Retinal pigment epithelial cell (primary cell): Measurements from ENCODE around the gene TMEM61.

Experiments used
- DNase-seq: peaks from one replicate; pipeline ENCODE4 v3.0.0-alpha.2; 2010; ENCODE audit warnings: low read depth
- H3K4me3 ChIP-seq: 2 replicates; pipeline ENCODE4 v1.5.1; 2011; ENCODE audit warnings: mild to moderate bottlenecking, low read length, control low read depth, moderate library complexity
- CTCF ChIP-seq: conservative IDR thresholded peaks from 2 replicates; pipeline ENCODE4 v1.5.1; 2011; ENCODE audit warnings: low read depth, low read length, control low read depth, inconsistent platforms

Gene TMEM61

DNA sequence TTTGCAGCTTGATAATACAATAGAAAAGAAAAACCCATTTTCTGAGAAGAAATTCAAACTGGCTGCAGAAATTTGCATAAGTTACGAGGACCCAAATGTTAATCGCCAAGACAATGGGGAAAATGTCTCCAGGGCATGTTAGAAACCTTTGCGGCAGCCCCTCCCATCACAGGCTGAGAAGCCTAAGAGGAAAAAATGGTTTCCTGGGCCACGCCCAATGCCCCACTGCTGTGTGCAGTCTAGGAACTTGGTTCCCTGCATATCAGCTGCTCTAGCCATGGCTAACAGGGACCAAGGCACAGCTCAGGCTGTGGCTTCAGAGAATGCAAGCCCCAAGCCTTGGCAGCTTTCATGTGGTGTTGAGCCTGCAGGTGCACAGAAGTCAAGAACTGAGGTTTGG lies 37.5 kb upstream of the TMEM61 start:
- no peak overlapping the region for H3K4me3 ChIP-seq
- no peak for DNase-seq
- no peak for TF ChIP-seq CTCF

GRCh38 chr1:54944610-54945392 lies 35.6 kb upstream of the TMEM61 start:
- peak; percentile 45 for DNase-seq
- no peak overlapping the region for H3K4me3 ChIP-seq
- TF ChIP-seq CTCF: peak; percentile 88

- TF ChIP-seq CTCF: no peak
- no peak overlapping the region for H3K4me3 ChIP-seq
- no peak for DNase-seq
Measured at GRCh38 chr1:54945393-54945936, 35.0 kb upstream of the TMEM61 start.

GRCh38 chr1:54947540-54947939 lies 32.9 kb upstream of the TMEM61 start:
- TF ChIP-seq CTCF: no peak
- H3K4me3 ChIP-seq: no peak overlapping the region
- no peak for DNase-seq

GRCh38 chr1:54949053-54949452 lies 31.4 kb upstream of the TMEM61 start:
- no peak for TF ChIP-seq CTCF
- no peak for DNase-seq

DNA sequence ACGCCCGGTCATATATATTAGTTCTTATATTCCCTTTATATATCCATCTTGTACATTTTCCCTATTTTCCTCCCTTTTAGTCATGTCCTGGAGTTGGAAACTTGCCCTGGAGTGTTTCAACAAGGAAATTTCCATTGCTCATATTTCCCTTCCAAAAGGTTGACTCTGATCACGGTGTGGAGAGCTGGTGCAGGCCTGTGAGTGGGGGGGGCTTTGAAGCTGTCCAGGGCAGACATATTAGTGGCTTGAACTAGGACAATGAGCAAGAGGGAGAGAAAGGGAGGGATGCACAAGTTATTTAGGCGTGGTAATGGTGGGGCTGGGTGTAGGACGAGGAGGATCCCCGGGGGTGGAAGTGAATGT lies 30.4 kb upstream of the TMEM61 start:
- no peak for TF ChIP-seq CTCF
- DNase-seq: no peak

More at GRCh38 chr1:54949053-54949452, 31.4 kb upstream of the TMEM61 start:
- no peak overlapping the region for H3K4me3 ChIP-seq

GRCh38 chr1:54950369-54951163 lies 29.9 kb upstream of the TMEM61 start:
- H3K4me3 ChIP-seq: peak overlapping the region; percentile 31
- TF ChIP-seq CTCF: peak; percentile 70
- DNase-seq: no peak

More for the DNA sequence above, 30.4 kb upstream of the TMEM61 start:
- H3K4me3 ChIP-seq: peak overlapping the region; percentile 31
